ENCODE measurements around the gene MRPL14. TPM values are rescaled to one million over a fixed set of nuclear protein-coding genes. Genes with fewer than 3 reads are reported as not detected.

The MRPL14 gene
- total RNA-seq, 3 donors from 2014 or later = 41.0 to 57.2 (median 56.8) TPM

- H3K36me3 ChIP-seq (ENCODE audit: low read depth) = no peaks in the 10 kb centered on the region
- no peaks in the 10 kb centered on the region for H3K9me3 ChIP-seq
- no peak for DNase-seq
- no peak for ATAC-seq
- intact Hi-C loops (cut with DNase I, micrococcal nuclease) = no loop called here
- no peak overlapping the region for H3K4me3 ChIP-seq
- H3K4me1 ChIP-seq (ENCODE audit: low read depth) = no peaks in the 10 kb centered on the region
- no peak for TF ChIP-seq CTCF (IDR thresholded peaks at IDR 0.05)
These were observed 18.8 kb downstream of the MRPL14 start for GRCh38 chr6:44108471-44108870.

GRCh38 chr6:44107017-44107416 lies 20.2 kb downstream of the MRPL14 start:
- Histone ChIP-seq H3K36me3 (ENCODE audit: low read depth) (no peaks in the 10 kb centered on the region), H3K9me3 (no peaks in the 10 kb centered on the region), H3K4me3 (no peak overlapping the region), H3K4me1 (ENCODE audit: low read depth) (no peaks in the 10 kb centered on the region)
- no peak for TF ChIP-seq CTCF (IDR thresholded peaks at IDR 0.05)
- intact Hi-C loops (cut with DNase I, micrococcal nuclease) = no loop called here
- DNase-seq = no peak
- no peak for ATAC-seq

- no peak overlapping the region for H3K4me3 ChIP-seq
- TF ChIP-seq CTCF (IDR thresholded peaks at IDR 0.05) = no peak
- ATAC-seq (peak; percentile 54), DNase-seq (peak in 1 of 3 donors; percentile 72)
- H3K36me3 ChIP-seq (ENCODE audit: low read depth) = no peaks in the 10 kb centered on the region
- intact Hi-C loops (cut with DNase I, micrococcal nuclease) = no loop called here
- H3K9me3 ChIP-seq = no peaks in the 10 kb centered on the region
- no peaks in the 10 kb centered on the region for H3K4me1 ChIP-seq (ENCODE audit: low read depth)
These were observed 21.1 kb downstream of the MRPL14 start for GRCh38 chr6:44105993-44106740.

GRCh38 chr6:44105146-44105545 lies 22.1 kb downstream of the MRPL14 start:
- DNase-seq (no peak), ATAC-seq (no peak)
- no peak overlapping the region for H3K4me3 ChIP-seq
- intact Hi-C loops (cut with DNase I, micrococcal nuclease) = no loop called here
- H3K36me3 ChIP-seq (ENCODE audit: low read depth) = no peaks in the 10 kb centered on the region
- no peaks in the 10 kb centered on the region for H3K9me3 ChIP-seq
- H3K4me1 ChIP-seq (ENCODE audit: low read depth) = no peaks in the 10 kb centered on the region
- TF ChIP-seq CTCF (IDR thresholded peaks at IDR 0.05) = no peak

GRCh38 chr6:44104481-44105021 lies 22.7 kb downstream of the MRPL14 start:
- intact Hi-C loops (cut with DNase I, micrococcal nuclease) = loop anchor here in 1 of 2 donors (5.0 kb wide), 1 partner anchor 48 kb away; no protein-coding TSS in a partner anchor
- DNase-seq = no peak
- TF ChIP-seq CTCF (IDR thresholded peaks at IDR 0.05) = no peak
- H3K36me3 ChIP-seq (ENCODE audit: low read depth) = no peaks in the 10 kb centered on the region
- H3K9me3 ChIP-seq = no peaks in the 10 kb centered on the region
- H3K4me3 ChIP-seq = no peak overlapping the region
- no peak for ATAC-seq
- no peaks in the 10 kb centered on the region for H3K4me1 ChIP-seq (ENCODE audit: low read depth)

Data from mucosa of descending colon (tissue), 3 donors.